Body of pancreas (tissue), 4 donors: Measurements from ENCODE around the gene C5. TPM values are rescaled to one million over a fixed set of nuclear protein-coding genes. Genes with fewer than 3 reads are reported as not detected.
"Not testable (repeated sequence)": the region's sequence is repeated elsewhere in the genome, so short reads cannot be mapped to it uniquely, and the experiment has no call there.

Experiments
- ATAC-seq: fragments of 150-250 bp; one replicate; pipeline ENCODE4 v1.9.1; 2016
- DNase-seq, 4 donors: peaks; one replicate each; pipeline ENCODE4 v3.0.0-alpha.2; 2019
- H3K27ac ChIP-seq, 4 donors: fragments of 200-600 bp; sonication (generic); 1 replicate in 3 of 4; 2 replicates in 1 of 4; pipeline versions ENCODE4 v1.5.1 to v1.6.1; 2016 to 2019; ENCODE audit warnings: mild to moderate bottlenecking in 1 of 4, mixed read lengths in 1 of 4, moderate library complexity in 1 of 4
- H3K27me3 ChIP-seq, 2 donors: fragments of 200-600 bp; sonication (generic); one replicate each; pipeline ENCODE4 v1.6.0; 2016; ENCODE audit warnings: mild to moderate bottlenecking in 1 of 2
- H3K36me3 ChIP-seq, 2 donors: fragments of 200-600 bp; sonication (generic); replicated peaks in 1 of 2; 2 replicates each; pipeline ENCODE4 v1.5.1; 2016; ENCODE audit warnings: low read depth in 2 of 2; ENCODE audit not compliant: insufficient read depth in 1 of 2
- H3K4me1 ChIP-seq: fragments of 200-600 bp; sonication (generic); one replicate; pipeline ENCODE4 v1.6.0; 2016
- H3K4me3 ChIP-seq, 2 donors: fragments of 200-600 bp; sonication (generic); 1 replicate in 1 of 2; 2 replicates in 1 of 2; pipeline ENCODE4 v1.5.1; 2016 to 2019
- H3K9me3 ChIP-seq, 3 donors: fragments of 200-600 bp; sonication (generic); 1 replicate in 2 of 3; 2 replicates in 1 of 3; pipeline ENCODE4 v1.5.1; 2016
- POLR2A ChIP-seq, 3 donors: fragments of 450-650 bp; IDR thresholded peaks; one replicate each; pipeline ENCODE4 v1.6.1; 2016; ENCODE audit warnings: antibody characterized with exemption in 3 of 3, mild to moderate bottlenecking in 2 of 3
- WGBS, 2 donors: methylation state at CpG; one replicate each; pipeline ENCODE4 v1.1.5; 2017; 5-methylcytosine and 5-hydroxymethylcytosine counted together
- intact Hi-C: fragments of 100-400 bp; cut with DNase I; formaldehyde crosslinking; loops from one replicate; pipeline ENCODE4 v1.15.1; 2023
- total RNA-seq, 2 donors: library from RNA; depleted of rRNA; stranded (reverse); fragments of >200 nt; gene quantifications; one replicate each; pipeline ENCODE4 v1.1.0, GENCODE V29; 2016
- TF ChIP-seq, protein P1 (sequence below), 7 experiments: fragments of 450-650 bp in 4 of 7; fragments of 200-600 bp in 3 of 7; sonication (generic) in 3 of 7; IDR thresholded peaks; one replicate each; pipeline ENCODE4 v1.5.1; 2016 to 2019; ENCODE audit warnings: antibody characterized with exemption in 7 of 7

Gene C5
- total RNA-seq, 2 donors from 2014 or later, result 7.3 to 16.1 TPM

DNA sequence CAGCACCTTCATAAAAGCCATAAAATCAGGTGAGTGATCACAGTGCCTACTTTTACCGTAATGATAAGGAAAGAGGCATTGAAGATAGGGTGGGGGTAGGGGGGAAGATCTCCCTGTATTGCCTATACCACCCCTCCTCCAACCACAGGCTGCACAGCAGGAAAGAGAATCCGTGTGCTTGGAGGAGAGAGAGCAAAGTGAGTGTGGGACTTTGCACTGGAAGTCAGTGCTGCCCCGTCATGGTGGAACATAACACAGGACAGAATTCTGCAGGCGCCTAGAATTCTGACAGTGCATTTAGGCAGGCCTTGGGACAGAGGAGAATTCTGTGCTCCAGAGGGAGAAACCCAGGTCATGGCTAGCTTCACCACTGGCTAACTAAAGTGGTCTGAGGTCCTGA is 3.5 kb upstream of the C5 start:
- H3K4me3 ChIP-seq, result no peak overlapping the region
- peak overlapping the region in 1 of 4 donors; percentile 59 for H3K27ac ChIP-seq
- H3K4me1 ChIP-seq, result peaks cover 49% of the 10 kb centered on the region
- H3K27me3 ChIP-seq, result no peaks in the 10 kb centered on the region
- H3K36me3 ChIP-seq, result no peaks in the 10 kb centered on the region
- intact Hi-C loops, result loop anchor here (10.0 kb wide), 2 partner anchors 69 to 289 kb away; no protein-coding TSS in a partner anchor
- H3K9me3 ChIP-seq, result no peaks in the 10 kb centered on the region
- WGBS, 2 donors, result 16 to 37% methylated on average over 4 of the region's 4 CpGs
- peak; percentile 34 to 63 (median 45) for DNase-seq
- ATAC-seq, result peak; percentile 72
- TF ChIP-seq, protein P1, sequence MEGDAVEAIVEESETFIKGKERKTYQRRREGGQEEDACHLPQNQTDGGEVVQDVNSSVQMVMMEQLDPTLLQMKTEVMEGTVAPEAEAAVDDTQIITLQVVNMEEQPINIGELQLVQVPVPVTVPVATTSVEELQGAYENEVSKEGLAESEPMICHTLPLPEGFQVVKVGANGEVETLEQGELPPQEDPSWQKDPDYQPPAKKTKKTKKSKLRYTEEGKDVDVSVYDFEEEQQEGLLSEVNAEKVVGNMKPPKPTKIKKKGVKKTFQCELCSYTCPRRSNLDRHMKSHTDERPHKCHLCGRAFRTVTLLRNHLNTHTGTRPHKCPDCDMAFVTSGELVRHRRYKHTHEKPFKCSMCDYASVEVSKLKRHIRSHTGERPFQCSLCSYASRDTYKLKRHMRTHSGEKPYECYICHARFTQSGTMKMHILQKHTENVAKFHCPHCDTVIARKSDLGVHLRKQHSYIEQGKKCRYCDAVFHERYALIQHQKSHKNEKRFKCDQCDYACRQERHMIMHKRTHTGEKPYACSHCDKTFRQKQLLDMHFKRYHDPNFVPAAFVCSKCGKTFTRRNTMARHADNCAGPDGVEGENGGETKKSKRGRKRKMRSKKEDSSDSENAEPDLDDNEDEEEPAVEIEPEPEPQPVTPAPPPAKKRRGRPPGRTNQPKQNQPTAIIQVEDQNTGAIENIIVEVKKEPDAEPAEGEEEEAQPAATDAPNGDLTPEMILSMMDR (IDR thresholded peaks at IDR 0.05), result no peak
- no peak for TF ChIP-seq POLR2A (IDR thresholded peaks at IDR 0.05)

- Histone ChIP-seq H3K36me3 (no peaks in the 10 kb centered on the region), H3K9me3 (no peaks in the 10 kb centered on the region), H3K27ac (no peak overlapping the region), H3K27me3 (no peaks in the 10 kb centered on the region), H3K4me1 (peaks cover 45% of the 10 kb centered on the region), H3K4me3 (no peak overlapping the region)
- intact Hi-C loops, result no loop called here
- no peak for ATAC-seq
- TF ChIP-seq, protein P1 (IDR thresholded peaks at IDR 0.05), result no peak
- no peak for TF ChIP-seq POLR2A (IDR thresholded peaks at IDR 0.05)
- DNase-seq, result no peak
These were observed 1.5 kb downstream of the C5 start for GRCh38 chr9:121048618-121049017.

DNA sequence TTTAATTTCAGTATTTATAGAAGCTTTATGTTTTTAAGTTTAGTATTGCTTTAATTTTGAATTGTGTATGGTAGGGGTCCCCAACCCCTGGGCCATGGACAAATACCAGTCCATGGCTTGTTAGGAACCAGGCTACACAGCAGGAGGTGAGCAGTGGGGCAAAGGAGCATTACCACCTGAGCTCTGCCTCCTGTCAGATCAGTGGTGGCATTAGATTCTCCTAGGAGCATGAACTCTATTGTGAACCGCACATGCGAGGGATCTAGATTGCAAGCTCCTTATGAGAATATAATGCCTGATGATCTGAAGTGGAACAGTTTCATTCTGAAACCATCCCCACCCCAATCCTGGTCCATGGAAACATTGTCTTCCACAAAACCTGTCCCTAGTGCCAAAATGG is 1.9 kb downstream of the C5 start:
- no peak for TF ChIP-seq POLR2A (IDR thresholded peaks at IDR 0.05)
- TF ChIP-seq, protein P1 (IDR thresholded peaks at IDR 0.05), result no peak
- intact Hi-C loops, result no loop called here

DNA sequence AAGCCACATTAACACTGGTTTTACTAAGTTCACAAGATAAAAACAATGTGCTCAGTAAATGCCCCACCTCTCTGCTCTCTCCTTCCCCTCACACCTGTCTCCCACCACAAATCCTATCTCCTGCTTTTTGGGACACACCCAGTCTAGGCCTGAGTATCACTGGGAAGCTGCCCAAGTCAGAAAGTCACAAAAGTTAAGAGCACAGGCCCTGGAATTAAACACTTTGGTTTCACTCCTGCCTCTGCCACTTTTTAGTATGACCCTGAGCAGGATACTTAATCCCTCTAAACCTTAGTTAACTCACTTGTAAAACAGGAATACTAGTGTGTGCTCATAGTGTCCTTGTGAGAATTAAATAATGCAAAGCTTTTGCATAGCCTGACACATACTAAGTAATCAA is 11.3 kb downstream of the C5 start:
- no peak overlapping the region for H3K4me3 ChIP-seq
- H3K36me3 ChIP-seq, result no peaks in the 10 kb centered on the region
- no peaks in the 10 kb centered on the region for H3K4me1 ChIP-seq
- no peaks in the 10 kb centered on the region for H3K27me3 ChIP-seq
- DNase-seq (no peak), ATAC-seq (no peak)
- intact Hi-C loops, result no loop called here
- no peaks in the 10 kb centered on the region for H3K9me3 ChIP-seq
- TF ChIP-seq POLR2A (IDR thresholded peaks at IDR 0.05), result no peak
- TF ChIP-seq, protein P1 (IDR thresholded peaks at IDR 0.05), result no peak
- no peak overlapping the region for H3K27ac ChIP-seq

More for the DNA sequence above, 1.9 kb downstream of the C5 start:
- Histone ChIP-seq H3K27ac (no peak overlapping the region), H3K27me3 (no peaks in the 10 kb centered on the region), H3K4me3 (no peak overlapping the region), H3K9me3 (no peaks in the 10 kb centered on the region), H3K4me1 (peaks cover 40% of the 10 kb centered on the region), H3K36me3 (no peaks in the 10 kb centered on the region)
- DNase-seq, result no peak
- WGBS, 2 donors, result 43 to 45% methylated on average over 2 of the region's 2 CpGs
- ATAC-seq, result no peak

- Histone ChIP-seq H3K4me3 (no peak overlapping the region), H3K9me3 (no peaks in the 10 kb centered on the region), H3K4me1 (no peaks in the 10 kb centered on the region), H3K27ac (no peak overlapping the region), H3K36me3 (no peaks in the 10 kb centered on the region), H3K27me3 (no peaks in the 10 kb centered on the region)
- no peak for DNase-seq
- no peak for TF ChIP-seq POLR2A (IDR thresholded peaks at IDR 0.05)
- TF ChIP-seq, protein P1 (IDR thresholded peaks at IDR 0.05), result no peak
- ATAC-seq, result no peak
- WGBS, 2 donors, result 92% methylated on average over 2 of the region's 2 CpGs
- intact Hi-C loops, result no loop called here
These were observed 11.7 kb downstream of the C5 start for GRCh38 chr9:121038362-121038761.

GRCh38 chr9:121035717-121036116 is 14.4 kb downstream of the C5 start:
- DNase-seq, ATAC-seq, H3K27me3 ChIP-seq, intact Hi-C loops, H3K4me1 ChIP-seq, H3K36me3 ChIP-seq, H3K27ac ChIP-seq, H3K4me3 ChIP-seq, H3K9me3 ChIP-seq: not testable (repeated sequence)
